ENCODE results near the gene CARS2.

- TF ChIP-seq EZH2 (IDR thresholded peaks at IDR 0.05; ENCODE audit: low read length, unreplicated experiment) (no peak), CTCF (conservative IDR thresholded peaks at IDR 0.05; ENCODE audit: low read depth, low read length) (no peak), EZH2phosphoT487 (IDR thresholded peaks at IDR 0.05; ENCODE audit: borderline replicate concordance, low read length) (no peak)
These were observed 7.1 kb upstream of the CARS2 start for GRCh38 chr13:110712849-110713641.
